H1 (cell line): ENCODE measurements around the gene RTF1. TPM values are rescaled to one million over a fixed set of nuclear protein-coding genes. Genes with fewer than 3 reads are reported as not detected.

Source experiments
- CTCF ChIA-PET: fragments of 300-600 bp; sonication (Branson Sonifier 250); formaldehyde crosslinking; loops from one replicate; lab custom pipeline; 2021; ENCODE audit not compliant: partially characterized antibody; lab: Charles Lee
- POLR2A ChIA-PET: fragments of 300-600 bp; sonication (Branson Sonifier 250); formaldehyde crosslinking; loops from one replicate; lab custom pipeline; 2021; ENCODE audit warnings: inconsistent platforms; ENCODE audit not compliant: partially characterized antibody; lab: Charles Lee
- DNase-seq, 2 experiments: peaks; one replicate each; pipeline versions ENCODE4 v3.0.0 to v3.0.0-alpha.2; 2010 to 2022; ENCODE audit warnings: low spot score in 2 of 2, low read depth in 1 of 2, mixed read lengths in 1 of 2
- FAIRE-seq: peaks from 2 replicates; lab custom pipeline; 2011; peaks lifted over from hg19 to GRCh38; lab: Jason Lieb, UNC
- H2AFZ ChIP-seq: 2 replicates; pipeline ENCODE4 v1.8.1; 2012; ENCODE audit warnings: low read length, inconsistent platforms
- H2AK5ac ChIP-seq: 2 replicates; pipeline ENCODE4 v1.6.1; 2013; ENCODE audit warnings: low read depth, low read length
- H2BK120ac ChIP-seq: replicated peaks from 2 replicates; pipeline ENCODE3; 2013; ENCODE audit warnings: low read depth, low read length, inconsistent platforms
- H2BK12ac ChIP-seq: 2 replicates; pipeline ENCODE4 v1.6.1; 2013; ENCODE audit warnings: low read depth, low read length
- H2BK15ac ChIP-seq: 2 replicates; pipeline ENCODE4 v1.6.1; 2013; ENCODE audit warnings: low read length
- H2BK20ac ChIP-seq: 2 replicates; pipeline ENCODE4 v1.6.1; 2013; ENCODE audit warnings: low read length
- H2BK5ac ChIP-seq: 2 replicates; pipeline ENCODE4 v1.6.1; 2013; ENCODE audit warnings: low read depth, low read length
- H3K14ac ChIP-seq: 2 replicates; pipeline ENCODE4 v1.6.1; 2013; ENCODE audit warnings: inconsistent platforms; ENCODE audit not compliant: insufficient read length
- H3K18ac ChIP-seq: 2 replicates; pipeline ENCODE4 v1.6.1; 2013; ENCODE audit warnings: low read length; ENCODE audit errors: extremely low read depth
- H3K23ac ChIP-seq: 2 replicates; pipeline ENCODE4 v1.6.1; 2013; ENCODE audit warnings: inconsistent platforms; ENCODE audit not compliant: insufficient read length
- H3K23me2 ChIP-seq: 2 replicates; pipeline ENCODE4 v1.6.1; 2013; ENCODE audit warnings: low read depth, low read length
- H3K27ac ChIP-seq: 2 replicates; pipeline ENCODE4 v1.6.1; 2011; ENCODE audit warnings: low read depth, low read length, inconsistent platforms
- H3K27me3 ChIP-seq, 4 experiments: replicated peaks in 1 of 4; 1 replicate in 1 of 4; 2 replicates in 3 of 4; pipeline versions ENCODE4 v1.6.1 to v1.8.1; 2011 to 2013; ENCODE audit warnings: low read length in 3 of 4, mild to moderate bottlenecking in 3 of 4, inconsistent platforms in 2 of 4, mixed read lengths in 2 of 4, moderate library complexity in 1 of 4; ENCODE audit not compliant: control insufficient read depth in 3 of 4, insufficient read depth in 3 of 4; ENCODE audit errors: extremely low read depth in 1 of 4
- H3K36me3 ChIP-seq, 4 experiments: 2 replicates each; pipeline versions ENCODE4 v1.6.1 to v1.8.1; 2011 to 2013; ENCODE audit warnings: mild to moderate bottlenecking in 4 of 4, low read length in 3 of 4, moderate library complexity in 2 of 4, control low read depth in 1 of 4, inconsistent platforms in 1 of 4; ENCODE audit not compliant: insufficient read depth in 4 of 4, control insufficient read depth in 2 of 4
- H3K4ac ChIP-seq: replicated peaks from 2 replicates; pipeline ENCODE3; 2013; ENCODE audit warnings: low read length, low read depth, mixed read lengths, inconsistent platforms; ENCODE audit not compliant: insufficient read length
- H3K4me1 ChIP-seq, 4 experiments: replicated peaks in 1 of 4; 1 replicate in 1 of 4; 2 replicates in 3 of 4; pipeline versions ENCODE4 v1.6.1 to v1.8.1; 2011 to 2013; ENCODE audit warnings: low read length in 3 of 4, inconsistent platforms in 2 of 4, mixed read lengths in 1 of 4; ENCODE audit not compliant: insufficient read depth in 4 of 4, control insufficient read depth in 3 of 4
- H3K4me2 ChIP-seq, 2 experiments: 2 replicates each; pipeline versions ENCODE4 v1.6.1 to v1.8.1; 2011 to 2013; ENCODE audit warnings: low read depth in 2 of 2, low read length in 2 of 2, control low read depth in 1 of 2, inconsistent platforms in 1 of 2, mild to moderate bottlenecking in 1 of 2; ENCODE audit not compliant: insufficient read depth in 1 of 2
- H3K4me3 ChIP-seq, 4 experiments: fragments of 200-600, 300-600 bp in 1 of 4; sonication (generic), shearing (Covaris generic), sonication (Bioruptor Twin) in 1 of 4; 2 replicates each; pipeline versions ENCODE4 v1.5.1 to v1.8.1; 2011 to 2016; ENCODE audit warnings: low read length in 4 of 4, low read depth in 3 of 4, control low read depth in 2 of 4, inconsistent platforms in 2 of 4, mild to moderate bottlenecking in 2 of 4, mixed read lengths in 1 of 4, moderate library complexity in 1 of 4; ENCODE audit not compliant: insufficient read depth in 2 of 4; ENCODE audit errors: extremely low read depth in 1 of 4
- H3K56ac ChIP-seq: replicated peaks from 2 replicates; pipeline ENCODE3; 2013; ENCODE audit warnings: low read depth, mild to moderate bottlenecking, mixed read lengths, low read length, inconsistent platforms; ENCODE audit not compliant: insufficient read length
- H3K79me1 ChIP-seq: 2 replicates; pipeline ENCODE4 v1.6.1; 2013; ENCODE audit warnings: low read depth, low read length, control low read depth
- H3K79me2 ChIP-seq, 2 experiments: 2 replicates each; pipeline versions ENCODE4 v1.6.1 to v1.8.1; 2012 to 2013; ENCODE audit warnings: low read length in 2 of 2, mild to moderate bottlenecking in 2 of 2, inconsistent platforms in 1 of 2; ENCODE audit not compliant: insufficient read depth in 2 of 2, control insufficient read depth in 1 of 2
- H3K9ac ChIP-seq, 4 experiments: replicated peaks in 1 of 4; 1 replicate in 1 of 4; 2 replicates in 3 of 4; pipeline versions ENCODE4 v1.6.1 to v1.8.1; 2011 to 2013; ENCODE audit warnings: low read depth in 3 of 4, low read length in 3 of 4, control low read depth in 2 of 4, mild to moderate bottlenecking in 2 of 4, moderate library complexity in 2 of 4, inconsistent platforms in 1 of 4; ENCODE audit errors: extremely low read depth in 1 of 4
- H3K9me3 ChIP-seq, 2 experiments: 2 replicates each; pipeline versions ENCODE4 v1.6.1 to v1.8.1; 2012 to 2013; ENCODE audit warnings: mild to moderate bottlenecking in 2 of 2, moderate library complexity in 2 of 2, control low read depth in 1 of 2, inconsistent platforms in 1 of 2, low read depth in 1 of 2, low read length in 1 of 2, mixed read lengths in 1 of 2; ENCODE audit not compliant: insufficient read depth in 2 of 2
- H4K20me1 ChIP-seq, 2 experiments: replicated peaks in 1 of 2; 2 replicates each; pipeline versions ENCODE3 to v1.8.1; 2011 to 2013; ENCODE audit warnings: inconsistent platforms in 2 of 2, low read length in 2 of 2, mild to moderate bottlenecking in 1 of 2; ENCODE audit not compliant: insufficient read depth in 2 of 2, control insufficient read depth in 1 of 2
- H4K5ac ChIP-seq: 2 replicates; pipeline ENCODE4 v1.6.1; 2013; ENCODE audit warnings: low read length, low read depth, mixed read lengths, inconsistent platforms; ENCODE audit not compliant: insufficient read length
- H4K8ac ChIP-seq: 2 replicates; pipeline ENCODE4 v1.8.0; 2013; ENCODE audit warnings: mild to moderate bottlenecking, moderate library complexity, low read length, inconsistent platforms; ENCODE audit not compliant: insufficient read depth; ENCODE audit errors: extremely low read depth
- H4K91ac ChIP-seq: replicated peaks from 2 replicates; pipeline ENCODE3; 2013; ENCODE audit warnings: low read length, mixed read lengths, inconsistent platforms; ENCODE audit not compliant: insufficient read length
- ATF2 ChIP-seq: IDR thresholded peaks from 2 replicates; pipeline ENCODE4 v1.6.1; 2012; ENCODE audit warnings: low read length, inconsistent platforms
- CHD2 ChIP-seq: IDR thresholded peaks from 2 replicates; pipeline ENCODE4 v1.6.1; 2012; ENCODE audit warnings: low read length, improper control_type of control experiment
- GABPA ChIP-seq: IDR thresholded peaks from 2 replicates; pipeline ENCODE4 v1.6.1; 2011; ENCODE audit warnings: mild to moderate bottlenecking, low read length, moderate library complexity, borderline replicate concordance; ENCODE audit not compliant: insufficient read depth
- GTF2F1 ChIP-seq: IDR thresholded peaks from 2 replicates; pipeline ENCODE4 v1.6.1; 2012; ENCODE audit warnings: low read depth, low read length, improper control_type of control experiment, borderline replicate concordance
- KDM5A ChIP-seq: fragments of 200-600 bp; IDR thresholded peaks from 2 replicates; pipeline ENCODE4 v1.7.1; 2012; ENCODE audit warnings: mild to moderate bottlenecking, low read length, inconsistent platforms, mixed read lengths
- NANOG ChIP-seq: IDR thresholded peaks from 2 replicates; pipeline ENCODE4 v1.6.1; 2011; ENCODE audit warnings: low read length, low read depth, mild to moderate bottlenecking, inconsistent platforms; ENCODE audit not compliant: insufficient read depth, poor library complexity, severe bottlenecking
- RXRA ChIP-seq: IDR thresholded peaks from 2 replicates; pipeline ENCODE4 v1.6.1; 2011; ENCODE audit warnings: low read depth, mild to moderate bottlenecking, low read length, moderate library complexity; ENCODE audit not compliant: insufficient read depth
- SAP30 ChIP-seq: fragments of 300-600 bp; sonication (generic); IDR thresholded peaks from 2 replicates; pipeline ENCODE4 v1.7.1; 2012; ENCODE audit warnings: low read length, moderate library complexity, mild to moderate bottlenecking, inconsistent platforms; ENCODE audit not compliant: insufficient read depth, insufficient replicate concordance
- SIRT6 ChIP-seq: IDR thresholded peaks from one replicate; pipeline ENCODE4 v1.7.1; 2012; ENCODE audit warnings: low read length, inconsistent platforms
- SP1 ChIP-seq: IDR thresholded peaks from 2 replicates; pipeline ENCODE4 v1.6.1; 2011; ENCODE audit warnings: low read depth, low read length
- SP4 ChIP-seq: IDR thresholded peaks from 2 replicates; pipeline ENCODE4 v1.6.1; 2012; ENCODE audit warnings: low read length, inconsistent platforms
- TEAD4 ChIP-seq: IDR thresholded peaks from 2 replicates; pipeline ENCODE4 v1.6.1; 2012; ENCODE audit warnings: low read depth, low read length, inconsistent platforms, mixed read lengths
- WGBS, 2 experiments: shearing (Covaris generic) in 1 of 2; methylation state at CpG; one replicate each; pipeline versions ENCODE4 v1.1.6 to v1.1.7; 2013 to 2015; ENCODE audit warnings: low lambda C conversion rate in 2 of 2, mixed read lengths in 2 of 2, inconsistent platforms in 1 of 2, low coverage in 1 of 2, missing lambda C conversion rate in 1 of 2; ENCODE audit not compliant: insufficient replicate concordance in 2 of 2, insufficient coverage in 1 of 2, insufficient read length in 1 of 2; ENCODE audit errors: extremely low coverage in 1 of 2, missing lambda C conversion rate in 1 of 2; 5-methylcytosine and 5-hydroxymethylcytosine counted together
- polyA plus RNA-seq, 7 experiments: library from polyadenylated mRNA; depleted of rRNA in 3 of 7; stranded (reverse) in 5 of 7; unstranded in 2 of 7; fragments of >200 nt in 5 of 7; fragments of 200-250 nt in 2 of 7; gene quantifications; 1 replicate in 5 of 7; 2 replicates in 1 of 7; 4 replicates in 1 of 7; pipeline versions ENCODE4 v1.2.1 to v1.2.3, GENCODE V29; 2011 to 2013; ENCODE audit warnings: missing spikeins in 2 of 7, mixed read lengths in 2 of 7
- total RNA-seq: library from RNA; stranded (reverse); fragmentation: NEBNext Ultra II Directional; extraction: Animal tissue kit (Norgen Biotek cat#: 25700); gene quantifications from 2 replicates; pipeline ENCODE4 v1.2.1, GENCODE V29; 2021

The RTF1 gene
- total and polyA plus RNA-seq, 2 of the 8 experiments (the other 6 are each of a cell fraction or from before 2014, with no cell fraction given): 22.6 to 47.7 TPM

GRCh38 chr15:41511899-41512369, 95.0 kb downstream of the RTF1 start:
- Histone ChIP-seq H3K4me1 (peaks cover 0 to 26% (median 13%) of the 10 kb centered on the region in 4 experiments; a peak in 5 of 7 replicates), H3K56ac (no peak overlapping the region), H3K14ac (no peak overlapping the region), H2BK12ac (0 out of 2 replicates have a peak overlapping the region, but pooled peaks have one; percentile 80), H3K27ac (no peak overlapping the region), H4K8ac (no peak overlapping the region), H3K23me2 (peaks cover 15% of the 10 kb centered on the region), H4K20me1 (peaks cover 0 to 12% of the 10 kb centered on the region in 2 experiments), H4K91ac (no peak overlapping the region), H3K79me1 (no peaks in the 10 kb centered on the region), H2BK20ac (no peak overlapping the region), H3K18ac (no peak overlapping the region), H4K5ac (no peak overlapping the region), H2BK15ac (no peak overlapping the region), H2AFZ (no peak overlapping the region), H3K27me3 (peaks cover 32 to 70% (median 61%) of the 10 kb centered on the region in 4 experiments), H3K9me3 (no peaks in the 10 kb centered on the region), H3K23ac (no peak overlapping the region), H2BK120ac (no peak overlapping the region), H3K36me3 (peaks cover 0 to 8% (median 0%) of the 10 kb centered on the region in 4 experiments; a peak in 2 of 8 replicates), H3K79me2 (no peaks in the 10 kb centered on the region), H3K4me3 (peak overlapping the region; percentile 14 to 65 (median 58); a peak in 6 of 8 replicates), H3K9ac (no peak overlapping the region), H2AK5ac (no peak overlapping the region), H3K4me2 (peak overlapping the region; percentile 90 to 96), H2BK5ac (no peak overlapping the region), H3K4ac (no peak overlapping the region)
- 3% methylated on average over 30 of the region's 49 CpGs; no CpG with 5 or more reads in 1 of the 2 experiments for WGBS, 2 experiments
- FAIRE-seq: no peak
- ChIA-PET CTCF (interaction anchor here (0.6 to 1.7 kb wide), 2 partner anchors 46 to 252 kb away, joined by 3 to 6 read pairs; no protein-coding TSS in a partner anchor), POLR2A (interaction anchor here (1.6 to 2.5 kb wide), 3 partner anchors 11 to 32 kb away, joined by 4 to 19 read pairs (median 6); partner anchors contain the start of gene RPAP1)
- DNase-seq: peak in 1 of 2 experiments; percentile 63
- TF ChIP-seq SP1 (no peak), GTF2F1 (no peak), KDM5A (no peak), SIRT6 (no peak), RXRA (no peak), GABPA (no peak), ATF2 (no peak), TEAD4 (no peak), CHD2 (no peak), SAP30 (no peak), SP4 (no peak), NANOG (no peak)
